ENCODE results near the gene RNU6-7. TPM values are rescaled to one million over a fixed set of nuclear protein-coding genes. Genes with fewer than 3 reads are reported as not detected.

The RNU6-7 gene
- total RNA-seq, 1 experiment from 2014 or later = not detected

DNA sequence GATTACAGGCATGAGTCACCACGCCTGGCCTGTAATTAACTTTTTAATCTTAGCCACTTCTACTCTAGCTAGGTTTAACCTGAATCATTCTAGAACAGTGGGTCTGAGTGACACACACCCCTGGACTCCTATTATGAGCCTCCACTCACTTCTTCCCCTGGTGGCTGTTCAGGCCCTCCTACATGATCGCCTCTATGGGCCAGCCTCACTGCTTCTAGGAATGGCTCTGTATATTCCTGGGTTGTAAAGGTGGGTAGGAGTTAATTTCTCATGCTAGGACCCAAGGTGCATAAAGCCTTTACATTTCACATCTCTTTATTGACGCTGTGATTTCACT, 9.2 kb downstream of the RNU6-7 start:
- Mint-ChIP-seq H3K4me1 (peaks cover 6% of the 10 kb centered on the region), H3K36me3 (no peaks in the 10 kb centered on the region), H3K9me3 (no peaks in the 10 kb centered on the region), H3K4me3 (no peak overlapping the region), H3K27me3 (ENCODE audit: low read depth) (no peaks in the 10 kb centered on the region; the same call in 1 of the 2 replicates), H3K27ac (no peak overlapping the region)
- ChIA-PET POLR2A (no interaction called here), CTCF (interaction anchor here (0.7 kb wide), 1 partner anchor 44 kb away, joined by 3 read pairs; no protein-coding TSS in a partner anchor)
- no peak for DNase-seq (ENCODE audit: low spot score)
- no peak for ATAC-seq
- TF ChIP-seq NR2C2 (CRISPR knock-in tag; IDR thresholded peaks at IDR 0.05) (no peak), ELF4 (CRISPR knock-in tag; IDR thresholded peaks at IDR 0.05; ENCODE audit: low read depth) (no peak)
- TF ChIP-seq, protein P1, sequence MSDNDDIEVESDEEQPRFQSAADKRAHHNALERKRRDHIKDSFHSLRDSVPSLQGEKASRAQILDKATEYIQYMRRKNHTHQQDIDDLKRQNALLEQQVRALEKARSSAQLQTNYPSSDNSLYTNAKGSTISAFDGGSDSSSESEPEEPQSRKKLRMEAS (CRISPR knock-in tag; IDR thresholded peaks at IDR 0.05) = no peak
- TF ChIP-seq, protein P2, sequence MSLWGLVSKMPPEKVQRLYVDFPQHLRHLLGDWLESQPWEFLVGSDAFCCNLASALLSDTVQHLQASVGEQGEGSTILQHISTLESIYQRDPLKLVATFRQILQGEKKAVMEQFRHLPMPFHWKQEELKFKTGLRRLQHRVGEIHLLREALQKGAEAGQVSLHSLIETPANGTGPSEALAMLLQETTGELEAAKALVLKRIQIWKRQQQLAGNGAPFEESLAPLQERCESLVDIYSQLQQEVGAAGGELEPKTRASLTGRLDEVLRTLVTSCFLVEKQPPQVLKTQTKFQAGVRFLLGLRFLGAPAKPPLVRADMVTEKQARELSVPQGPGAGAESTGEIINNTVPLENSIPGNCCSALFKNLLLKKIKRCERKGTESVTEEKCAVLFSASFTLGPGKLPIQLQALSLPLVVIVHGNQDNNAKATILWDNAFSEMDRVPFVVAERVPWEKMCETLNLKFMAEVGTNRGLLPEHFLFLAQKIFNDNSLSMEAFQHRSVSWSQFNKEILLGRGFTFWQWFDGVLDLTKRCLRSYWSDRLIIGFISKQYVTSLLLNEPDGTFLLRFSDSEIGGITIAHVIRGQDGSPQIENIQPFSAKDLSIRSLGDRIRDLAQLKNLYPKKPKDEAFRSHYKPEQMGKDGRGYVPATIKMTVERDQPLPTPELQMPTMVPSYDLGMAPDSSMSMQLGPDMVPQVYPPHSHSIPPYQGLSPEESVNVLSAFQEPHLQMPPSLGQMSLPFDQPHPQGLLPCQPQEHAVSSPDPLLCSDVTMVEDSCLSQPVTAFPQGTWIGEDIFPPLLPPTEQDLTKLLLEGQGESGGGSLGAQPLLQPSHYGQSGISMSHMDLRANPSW (CRISPR knock-in tag; conservative IDR thresholded peaks at IDR 0.05; ENCODE audit: low read depth) = no peak
- TF ChIP-seq, protein P3, sequence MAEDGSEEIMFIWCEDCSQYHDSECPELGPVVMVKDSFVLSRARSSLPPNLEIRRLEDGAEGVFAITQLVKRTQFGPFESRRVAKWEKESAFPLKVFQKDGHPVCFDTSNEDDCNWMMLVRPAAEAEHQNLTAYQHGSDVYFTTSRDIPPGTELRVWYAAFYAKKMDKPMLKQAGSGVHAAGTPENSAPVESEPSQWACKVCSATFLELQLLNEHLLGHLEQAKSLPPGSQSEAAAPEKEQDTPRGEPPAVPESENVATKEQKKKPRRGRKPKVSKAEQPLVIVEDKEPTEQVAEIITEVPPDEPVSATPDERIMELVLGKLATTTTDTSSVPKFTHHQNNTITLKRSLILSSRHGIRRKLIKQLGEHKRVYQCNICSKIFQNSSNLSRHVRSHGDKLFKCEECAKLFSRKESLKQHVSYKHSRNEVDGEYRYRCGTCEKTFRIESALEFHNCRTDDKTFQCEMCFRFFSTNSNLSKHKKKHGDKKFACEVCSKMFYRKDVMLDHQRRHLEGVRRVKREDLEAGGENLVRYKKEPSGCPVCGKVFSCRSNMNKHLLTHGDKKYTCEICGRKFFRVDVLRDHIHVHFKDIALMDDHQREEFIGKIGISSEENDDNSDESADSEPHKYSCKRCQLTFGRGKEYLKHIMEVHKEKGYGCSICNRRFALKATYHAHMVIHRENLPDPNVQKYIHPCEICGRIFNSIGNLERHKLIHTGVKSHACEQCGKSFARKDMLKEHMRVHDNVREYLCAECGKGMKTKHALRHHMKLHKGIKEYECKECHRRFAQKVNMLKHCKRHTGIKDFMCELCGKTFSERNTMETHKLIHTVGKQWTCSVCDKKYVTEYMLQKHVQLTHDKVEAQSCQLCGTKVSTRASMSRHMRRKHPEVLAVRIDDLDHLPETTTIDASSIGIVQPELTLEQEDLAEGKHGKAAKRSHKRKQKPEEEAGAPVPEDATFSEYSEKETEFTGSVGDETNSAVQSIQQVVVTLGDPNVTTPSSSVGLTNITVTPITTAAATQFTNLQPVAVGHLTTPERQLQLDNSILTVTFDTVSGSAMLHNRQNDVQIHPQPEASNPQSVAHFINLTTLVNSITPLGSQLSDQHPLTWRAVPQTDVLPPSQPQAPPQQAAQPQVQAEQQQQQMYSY (CRISPR knock-in tag; IDR thresholded peaks at IDR 0.05) = no peak
- TF ChIP-seq, protein P4, sequence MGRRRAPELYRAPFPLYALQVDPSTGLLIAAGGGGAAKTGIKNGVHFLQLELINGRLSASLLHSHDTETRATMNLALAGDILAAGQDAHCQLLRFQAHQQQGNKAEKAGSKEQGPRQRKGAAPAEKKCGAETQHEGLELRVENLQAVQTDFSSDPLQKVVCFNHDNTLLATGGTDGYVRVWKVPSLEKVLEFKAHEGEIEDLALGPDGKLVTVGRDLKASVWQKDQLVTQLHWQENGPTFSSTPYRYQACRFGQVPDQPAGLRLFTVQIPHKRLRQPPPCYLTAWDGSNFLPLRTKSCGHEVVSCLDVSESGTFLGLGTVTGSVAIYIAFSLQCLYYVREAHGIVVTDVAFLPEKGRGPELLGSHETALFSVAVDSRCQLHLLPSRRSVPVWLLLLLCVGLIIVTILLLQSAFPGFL (CRISPR knock-in tag; IDR thresholded peaks at IDR 0.05; ENCODE audit: borderline replicate concordance) = no peak
- TF ChIP-seq, protein P5, sequence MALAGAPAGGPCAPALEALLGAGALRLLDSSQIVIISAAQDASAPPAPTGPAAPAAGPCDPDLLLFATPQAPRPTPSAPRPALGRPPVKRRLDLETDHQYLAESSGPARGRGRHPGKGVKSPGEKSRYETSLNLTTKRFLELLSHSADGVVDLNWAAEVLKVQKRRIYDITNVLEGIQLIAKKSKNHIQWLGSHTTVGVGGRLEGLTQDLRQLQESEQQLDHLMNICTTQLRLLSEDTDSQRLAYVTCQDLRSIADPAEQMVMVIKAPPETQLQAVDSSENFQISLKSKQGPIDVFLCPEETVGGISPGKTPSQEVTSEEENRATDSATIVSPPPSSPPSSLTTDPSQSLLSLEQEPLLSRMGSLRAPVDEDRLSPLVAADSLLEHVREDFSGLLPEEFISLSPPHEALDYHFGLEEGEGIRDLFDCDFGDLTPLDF (CRISPR knock-in tag; IDR thresholded peaks at IDR 0.05) = no peak

DNA sequence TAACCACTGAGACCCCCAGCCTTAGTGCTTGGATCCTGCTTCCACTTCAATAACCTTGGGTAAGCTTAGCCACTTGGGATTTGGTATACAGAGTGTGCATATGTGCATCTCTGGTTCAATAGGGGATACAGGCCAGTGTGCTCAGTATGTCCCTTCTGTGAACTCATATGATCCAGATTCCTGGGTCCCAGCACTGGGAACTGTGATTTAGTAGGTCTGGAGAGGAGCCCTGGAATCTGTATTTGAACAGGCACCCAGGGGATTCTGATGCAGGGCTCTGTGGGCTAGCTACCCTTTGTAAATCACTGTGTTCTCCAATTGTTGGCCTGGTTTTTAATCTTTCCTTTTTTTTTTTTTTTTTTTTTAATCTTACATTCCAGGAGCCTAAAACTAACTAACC, 11.0 kb downstream of the RNU6-7 start:
- H3K27ac Mint-ChIP-seq = no peak overlapping the region
- H3K9me3 Mint-ChIP-seq = no peaks in the 10 kb centered on the region
- ATAC-seq = no peak
- H3K36me3 Mint-ChIP-seq = no peaks in the 10 kb centered on the region
- CTCF ChIA-PET = no interaction called here
- no peak overlapping the region for H3K4me3 Mint-ChIP-seq
- no peaks in the 10 kb centered on the region for H3K4me1 Mint-ChIP-seq
- DNase-seq (ENCODE audit: low spot score) = no peak
- POLR2A ChIA-PET = no interaction called here
- H3K27me3 Mint-ChIP-seq (ENCODE audit: low read depth) = no peaks in the 10 kb centered on the region; the same call in 1 of the 2 replicates
- TF ChIP-seq TEAD4 (CRISPR knock-in tag; IDR thresholded peaks at IDR 0.05) = no peak
- TF ChIP-seq ZNF423 (CRISPR knock-in tag; IDR thresholded peaks at IDR 0.05) = no peak
- TF ChIP-seq, protein P6, sequence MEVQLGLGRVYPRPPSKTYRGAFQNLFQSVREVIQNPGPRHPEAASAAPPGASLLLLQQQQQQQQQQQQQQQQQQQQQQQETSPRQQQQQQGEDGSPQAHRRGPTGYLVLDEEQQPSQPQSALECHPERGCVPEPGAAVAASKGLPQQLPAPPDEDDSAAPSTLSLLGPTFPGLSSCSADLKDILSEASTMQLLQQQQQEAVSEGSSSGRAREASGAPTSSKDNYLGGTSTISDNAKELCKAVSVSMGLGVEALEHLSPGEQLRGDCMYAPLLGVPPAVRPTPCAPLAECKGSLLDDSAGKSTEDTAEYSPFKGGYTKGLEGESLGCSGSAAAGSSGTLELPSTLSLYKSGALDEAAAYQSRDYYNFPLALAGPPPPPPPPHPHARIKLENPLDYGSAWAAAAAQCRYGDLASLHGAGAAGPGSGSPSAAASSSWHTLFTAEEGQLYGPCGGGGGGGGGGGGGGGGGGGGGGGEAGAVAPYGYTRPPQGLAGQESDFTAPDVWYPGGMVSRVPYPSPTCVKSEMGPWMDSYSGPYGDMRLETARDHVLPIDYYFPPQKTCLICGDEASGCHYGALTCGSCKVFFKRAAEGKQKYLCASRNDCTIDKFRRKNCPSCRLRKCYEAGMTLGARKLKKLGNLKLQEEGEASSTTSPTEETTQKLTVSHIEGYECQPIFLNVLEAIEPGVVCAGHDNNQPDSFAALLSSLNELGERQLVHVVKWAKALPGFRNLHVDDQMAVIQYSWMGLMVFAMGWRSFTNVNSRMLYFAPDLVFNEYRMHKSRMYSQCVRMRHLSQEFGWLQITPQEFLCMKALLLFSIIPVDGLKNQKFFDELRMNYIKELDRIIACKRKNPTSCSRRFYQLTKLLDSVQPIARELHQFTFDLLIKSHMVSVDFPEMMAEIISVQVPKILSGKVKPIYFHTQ (CRISPR knock-in tag; IDR thresholded peaks at IDR 0.05) = no peak
- TF ChIP-seq, protein P7, sequence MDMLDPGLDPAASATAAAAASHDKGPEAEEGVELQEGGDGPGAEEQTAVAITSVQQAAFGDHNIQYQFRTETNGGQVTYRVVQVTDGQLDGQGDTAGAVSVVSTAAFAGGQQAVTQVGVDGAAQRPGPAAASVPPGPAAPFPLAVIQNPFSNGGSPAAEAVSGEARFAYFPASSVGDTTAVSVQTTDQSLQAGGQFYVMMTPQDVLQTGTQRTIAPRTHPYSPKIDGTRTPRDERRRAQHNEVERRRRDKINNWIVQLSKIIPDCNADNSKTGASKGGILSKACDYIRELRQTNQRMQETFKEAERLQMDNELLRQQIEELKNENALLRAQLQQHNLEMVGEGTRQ (CRISPR knock-in tag; IDR thresholded peaks at IDR 0.05) = no peak
- no peak for TF ChIP-seq MXD4 (CRISPR knock-in tag; IDR thresholded peaks at IDR 0.05; ENCODE audit: borderline replicate concordance)
- TF ChIP-seq, protein P8, sequence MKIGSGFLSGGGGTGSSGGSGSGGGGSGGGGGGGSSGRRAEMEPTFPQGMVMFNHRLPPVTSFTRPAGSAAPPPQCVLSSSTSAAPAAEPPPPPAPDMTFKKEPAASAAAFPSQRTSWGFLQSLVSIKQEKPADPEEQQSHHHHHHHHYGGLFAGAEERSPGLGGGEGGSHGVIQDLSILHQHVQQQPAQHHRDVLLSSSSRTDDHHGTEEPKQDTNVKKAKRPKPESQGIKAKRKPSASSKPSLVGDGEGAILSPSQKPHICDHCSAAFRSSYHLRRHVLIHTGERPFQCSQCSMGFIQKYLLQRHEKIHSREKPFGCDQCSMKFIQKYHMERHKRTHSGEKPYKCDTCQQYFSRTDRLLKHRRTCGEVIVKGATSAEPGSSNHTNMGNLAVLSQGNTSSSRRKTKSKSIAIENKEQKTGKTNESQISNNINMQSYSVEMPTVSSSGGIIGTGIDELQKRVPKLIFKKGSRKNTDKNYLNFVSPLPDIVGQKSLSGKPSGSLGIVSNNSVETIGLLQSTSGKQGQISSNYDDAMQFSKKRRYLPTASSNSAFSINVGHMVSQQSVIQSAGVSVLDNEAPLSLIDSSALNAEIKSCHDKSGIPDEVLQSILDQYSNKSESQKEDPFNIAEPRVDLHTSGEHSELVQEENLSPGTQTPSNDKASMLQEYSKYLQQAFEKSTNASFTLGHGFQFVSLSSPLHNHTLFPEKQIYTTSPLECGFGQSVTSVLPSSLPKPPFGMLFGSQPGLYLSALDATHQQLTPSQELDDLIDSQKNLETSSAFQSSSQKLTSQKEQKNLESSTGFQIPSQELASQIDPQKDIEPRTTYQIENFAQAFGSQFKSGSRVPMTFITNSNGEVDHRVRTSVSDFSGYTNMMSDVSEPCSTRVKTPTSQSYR (CRISPR knock-in tag; IDR thresholded peaks at IDR 0.05) = no peak
- TF ChIP-seq ZNF317 (CRISPR knock-in tag; IDR thresholded peaks at IDR 0.05; ENCODE audit: borderline replicate concordance, low read depth) = no peak
